HT1080 (cell line): ENCODE results near the gene FABP1. TPM values are rescaled to one million over a fixed set of nuclear protein-coding genes. Genes with fewer than 3 reads are reported as not detected.

Experiments
- DNase-seq: peaks from one replicate; pipeline ENCODE4 v3.0.0-alpha.2; 2015; ENCODE audit warnings: low read depth
- small RNA-seq: library from RNA; depleted of rRNA; stranded (forward); fragments of <200 nt; gene quantifications from one replicate; pipeline ENCODE3, GENCODE V24; 2014
- total RNA-seq: library from RNA; depleted of rRNA; stranded (reverse); fragments of >200 nt; shearing (Covaris generic); gene quantifications from 2 replicates; pipeline ENCODE4 v1.2.3, GENCODE V29; 2014; rRNA removed

Gene FABP1
- total RNA-seq, 1 experiment from 2014 or later = not detected

GRCh38 chr2:88081924-88082608 lies 45.8 kb downstream of the FABP1 start:
- DNase-seq = no peak

DNA sequence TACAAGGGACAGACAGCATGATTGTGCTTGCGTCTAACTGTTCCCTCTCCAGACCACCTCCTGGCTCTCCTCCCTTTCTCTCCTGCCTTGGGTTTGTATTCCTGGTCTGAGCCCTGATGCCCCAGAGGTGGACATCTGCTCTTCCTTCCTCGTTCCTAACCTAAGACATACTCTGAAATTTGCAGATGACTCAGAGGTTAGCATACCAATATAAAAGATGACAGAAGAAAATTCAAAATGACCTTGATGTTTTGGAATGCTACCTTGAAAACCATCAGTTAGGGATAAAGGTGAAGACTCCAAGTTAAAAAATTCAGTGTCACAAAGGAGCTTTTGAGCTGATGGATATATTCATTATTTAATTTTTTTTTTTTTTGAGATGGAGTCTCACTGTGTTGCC lies 47.3 kb downstream of the FABP1 start:
- DNase-seq = no peak

- DNase-seq = no peak
Measured at GRCh38 chr2:88078643-88079172, 49.2 kb downstream of the FABP1 start.

DNA sequence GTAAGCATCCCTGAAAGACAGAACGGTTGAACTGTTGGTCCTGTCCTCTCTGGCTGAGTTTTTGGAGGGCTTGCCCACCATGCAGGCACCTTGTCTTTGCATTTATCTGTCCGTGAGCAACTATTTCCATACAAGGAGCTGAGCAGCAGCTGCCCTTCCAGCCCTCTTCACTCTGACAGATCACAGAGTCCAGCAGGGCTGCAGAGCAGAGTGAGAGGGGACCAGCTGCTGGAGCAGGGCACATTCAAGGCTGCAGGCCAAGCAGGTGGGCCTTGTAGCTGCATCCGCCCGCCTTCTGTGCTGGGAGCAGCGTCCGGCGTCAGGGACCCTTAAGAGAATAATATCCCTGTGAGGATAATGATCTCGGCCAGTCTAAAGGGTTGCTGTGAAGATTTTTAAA lies 50.8 kb downstream of the FABP1 start:
- DNase-seq = no peak

GRCh38 chr2:88074854-88075292 lies 53.0 kb downstream of the FABP1 start:
- DNase-seq = peak; percentile 25

DNA sequence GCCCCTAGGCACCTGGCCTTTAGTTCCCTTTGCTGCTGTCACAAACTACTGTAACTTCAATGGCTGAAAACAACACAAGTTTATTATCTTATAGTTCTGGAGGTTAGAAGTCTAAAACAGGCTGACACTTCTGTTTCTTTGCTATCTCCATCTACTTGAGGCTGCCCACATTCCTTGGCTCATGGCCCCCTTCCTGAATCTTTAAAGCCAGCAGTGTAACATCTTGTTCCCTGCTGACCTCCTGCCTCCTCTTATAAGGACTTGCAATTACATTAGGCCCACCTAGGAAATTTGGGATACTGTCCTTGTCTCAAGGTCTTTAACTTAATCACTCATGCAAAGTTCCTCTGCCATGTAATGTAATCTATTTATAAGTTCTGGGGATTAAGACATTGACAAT lies 53.7 kb downstream of the FABP1 start:
- no peak for DNase-seq

Small RNAs within 50 kb of the gene (small RNA-seq; reads per million reads assigned to genes)
- not detected for gene MIR4780

Other genes with a start within 250 kb of the FABP1 start
- 78.3 and 129 TPM in 2 replicates for gene RNU2-63P, start 111.5 kb downstream of the FABP1 start, total RNA-seq
- 7.9 and 8.0 TPM in 2 replicates for gene KRCC1, start 72.3 kb downstream of the FABP1 start, total RNA-seq
- not detected in 2 replicates for gene SMYD1, start 60.2 kb downstream of the FABP1 start, total RNA-seq
- gene THNSL2, start 42.3 kb upstream of the FABP1 start, total RNA-seq = not detected in 2 replicates